ENCODE results near the gene PIK3AP1. TPM values are rescaled to one million over a fixed set of nuclear protein-coding genes. Genes with fewer than 3 reads are reported as not detected.

The PIK3AP1 gene
- total RNA-seq, 1 experiment from 2014 or later, result 4.3 TPM

DNA sequence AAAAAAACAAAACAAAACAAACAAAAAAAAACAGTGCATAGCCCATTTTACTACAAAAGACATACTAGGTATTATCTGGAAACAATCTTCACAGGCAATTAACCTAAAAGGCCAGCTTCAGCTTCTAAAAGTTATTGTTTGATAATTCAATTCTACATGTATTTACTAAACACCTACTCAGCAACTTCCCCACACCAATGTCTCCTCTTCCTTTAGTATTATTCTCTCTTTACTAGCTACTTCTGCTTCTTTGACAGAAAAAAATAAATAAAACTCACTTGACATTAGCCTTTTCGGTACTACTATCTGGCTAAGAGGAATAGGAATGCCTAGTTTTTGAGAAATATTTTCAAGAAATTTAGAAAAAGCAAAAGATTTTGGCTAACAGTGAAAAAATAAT lies 136.3 kb downstream of the PIK3AP1 start:
- DNase-seq (ENCODE audit: low spot score), result no peak
- H3K9me3 Mint-ChIP-seq, result peaks cover 4% of the 10 kb centered on the region
- H3K36me3 Mint-ChIP-seq, result peaks cover 4% of the 10 kb centered on the region
- H3K27ac Mint-ChIP-seq, result no peak overlapping the region; the same call in 1 of the 2 replicates
- POLR2A ChIA-PET, result no interaction called here
- CTCF ChIA-PET, result no interaction called here
- TF ChIP-seq, protein P1, sequence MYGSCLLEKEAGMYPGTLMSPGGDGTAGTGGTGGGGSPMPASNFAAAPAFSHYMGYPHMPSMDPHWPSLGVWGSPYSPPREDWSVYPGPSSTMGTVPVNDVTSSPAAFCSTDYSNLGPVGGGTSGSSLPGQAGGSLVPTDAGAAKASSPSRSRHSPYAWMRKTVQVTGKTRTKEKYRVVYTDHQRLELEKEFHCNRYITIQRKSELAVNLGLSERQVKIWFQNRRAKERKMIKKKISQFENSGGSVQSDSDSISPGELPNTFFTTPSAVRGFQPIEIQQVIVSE (CRISPR knock-in tag; IDR thresholded peaks at IDR 0.05; ENCODE audit: borderline replicate concordance), result no peak
- TF ChIP-seq, protein P2, sequence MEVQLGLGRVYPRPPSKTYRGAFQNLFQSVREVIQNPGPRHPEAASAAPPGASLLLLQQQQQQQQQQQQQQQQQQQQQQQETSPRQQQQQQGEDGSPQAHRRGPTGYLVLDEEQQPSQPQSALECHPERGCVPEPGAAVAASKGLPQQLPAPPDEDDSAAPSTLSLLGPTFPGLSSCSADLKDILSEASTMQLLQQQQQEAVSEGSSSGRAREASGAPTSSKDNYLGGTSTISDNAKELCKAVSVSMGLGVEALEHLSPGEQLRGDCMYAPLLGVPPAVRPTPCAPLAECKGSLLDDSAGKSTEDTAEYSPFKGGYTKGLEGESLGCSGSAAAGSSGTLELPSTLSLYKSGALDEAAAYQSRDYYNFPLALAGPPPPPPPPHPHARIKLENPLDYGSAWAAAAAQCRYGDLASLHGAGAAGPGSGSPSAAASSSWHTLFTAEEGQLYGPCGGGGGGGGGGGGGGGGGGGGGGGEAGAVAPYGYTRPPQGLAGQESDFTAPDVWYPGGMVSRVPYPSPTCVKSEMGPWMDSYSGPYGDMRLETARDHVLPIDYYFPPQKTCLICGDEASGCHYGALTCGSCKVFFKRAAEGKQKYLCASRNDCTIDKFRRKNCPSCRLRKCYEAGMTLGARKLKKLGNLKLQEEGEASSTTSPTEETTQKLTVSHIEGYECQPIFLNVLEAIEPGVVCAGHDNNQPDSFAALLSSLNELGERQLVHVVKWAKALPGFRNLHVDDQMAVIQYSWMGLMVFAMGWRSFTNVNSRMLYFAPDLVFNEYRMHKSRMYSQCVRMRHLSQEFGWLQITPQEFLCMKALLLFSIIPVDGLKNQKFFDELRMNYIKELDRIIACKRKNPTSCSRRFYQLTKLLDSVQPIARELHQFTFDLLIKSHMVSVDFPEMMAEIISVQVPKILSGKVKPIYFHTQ (CRISPR knock-in tag; IDR thresholded peaks at IDR 0.05), result no peak
- TF ChIP-seq NR1H2 (CRISPR knock-in tag; IDR thresholded peaks at IDR 0.05), result no peak
- TF ChIP-seq, protein P3, sequence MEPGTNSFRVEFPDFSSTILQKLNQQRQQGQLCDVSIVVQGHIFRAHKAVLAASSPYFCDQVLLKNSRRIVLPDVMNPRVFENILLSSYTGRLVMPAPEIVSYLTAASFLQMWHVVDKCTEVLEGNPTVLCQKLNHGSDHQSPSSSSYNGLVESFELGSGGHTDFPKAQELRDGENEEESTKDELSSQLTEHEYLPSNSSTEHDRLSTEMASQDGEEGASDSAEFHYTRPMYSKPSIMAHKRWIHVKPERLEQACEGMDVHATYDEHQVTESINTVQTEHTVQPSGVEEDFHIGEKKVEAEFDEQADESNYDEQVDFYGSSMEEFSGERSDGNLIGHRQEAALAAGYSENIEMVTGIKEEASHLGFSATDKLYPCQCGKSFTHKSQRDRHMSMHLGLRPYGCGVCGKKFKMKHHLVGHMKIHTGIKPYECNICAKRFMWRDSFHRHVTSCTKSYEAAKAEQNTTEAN (CRISPR knock-in tag; IDR thresholded peaks at IDR 0.05), result no peak
- no peak overlapping the region for H3K4me3 Mint-ChIP-seq
- H3K27me3 Mint-ChIP-seq (ENCODE audit: low read depth), result no peaks in the 10 kb centered on the region
- peaks cover 40% of the 10 kb centered on the region for H3K4me1 Mint-ChIP-seq
- no peak for ATAC-seq

DNA sequence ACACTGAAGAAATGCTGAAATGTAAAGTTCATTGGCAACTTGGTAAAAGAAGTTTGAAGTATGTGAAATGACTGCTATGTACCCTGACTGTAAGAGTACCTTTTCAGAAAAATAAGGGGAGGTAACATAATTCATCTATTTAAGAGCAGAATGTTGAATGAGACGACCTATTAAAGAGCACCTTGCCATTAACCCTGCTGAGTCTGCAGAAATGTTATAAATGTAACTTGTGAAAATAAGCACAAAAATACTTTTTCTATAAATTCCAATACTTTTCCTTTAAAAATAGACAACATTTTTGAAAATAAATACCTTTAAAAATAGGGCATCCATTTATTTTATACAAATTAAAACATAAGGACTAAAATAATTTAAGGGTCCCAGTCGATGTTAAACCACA lies 141.2 kb downstream of the PIK3AP1 start:
- Mint-ChIP-seq H3K36me3 (peaks cover 21% of the 10 kb centered on the region), H3K4me3 (no peak overlapping the region), H3K4me1 (peaks cover 37% of the 10 kb centered on the region), H3K27ac (no peak overlapping the region), H3K9me3 (peaks cover 4% of the 10 kb centered on the region), H3K27me3 (ENCODE audit: low read depth) (no peaks in the 10 kb centered on the region)
- TF ChIP-seq ELF4 (CRISPR knock-in tag; IDR thresholded peaks at IDR 0.05; ENCODE audit: low read depth), result no peak
- TF ChIP-seq ZNF219 (CRISPR knock-in tag; IDR thresholded peaks at IDR 0.05; ENCODE audit: borderline replicate concordance), result no peak
- TF ChIP-seq ZNF416 (CRISPR knock-in tag; IDR thresholded peaks at IDR 0.05), result no peak
- TF ChIP-seq, protein P4, sequence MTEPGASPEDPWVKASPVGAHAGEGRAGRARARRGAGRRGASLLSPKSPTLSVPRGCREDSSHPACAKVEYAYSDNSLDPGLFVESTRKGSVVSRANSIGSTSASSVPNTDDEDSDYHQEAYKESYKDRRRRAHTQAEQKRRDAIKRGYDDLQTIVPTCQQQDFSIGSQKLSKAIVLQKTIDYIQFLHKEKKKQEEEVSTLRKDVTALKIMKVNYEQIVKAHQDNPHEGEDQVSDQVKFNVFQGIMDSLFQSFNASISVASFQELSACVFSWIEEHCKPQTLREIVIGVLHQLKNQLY (CRISPR knock-in tag; IDR thresholded peaks at IDR 0.05), result no peak
- TF ChIP-seq, protein P5, sequence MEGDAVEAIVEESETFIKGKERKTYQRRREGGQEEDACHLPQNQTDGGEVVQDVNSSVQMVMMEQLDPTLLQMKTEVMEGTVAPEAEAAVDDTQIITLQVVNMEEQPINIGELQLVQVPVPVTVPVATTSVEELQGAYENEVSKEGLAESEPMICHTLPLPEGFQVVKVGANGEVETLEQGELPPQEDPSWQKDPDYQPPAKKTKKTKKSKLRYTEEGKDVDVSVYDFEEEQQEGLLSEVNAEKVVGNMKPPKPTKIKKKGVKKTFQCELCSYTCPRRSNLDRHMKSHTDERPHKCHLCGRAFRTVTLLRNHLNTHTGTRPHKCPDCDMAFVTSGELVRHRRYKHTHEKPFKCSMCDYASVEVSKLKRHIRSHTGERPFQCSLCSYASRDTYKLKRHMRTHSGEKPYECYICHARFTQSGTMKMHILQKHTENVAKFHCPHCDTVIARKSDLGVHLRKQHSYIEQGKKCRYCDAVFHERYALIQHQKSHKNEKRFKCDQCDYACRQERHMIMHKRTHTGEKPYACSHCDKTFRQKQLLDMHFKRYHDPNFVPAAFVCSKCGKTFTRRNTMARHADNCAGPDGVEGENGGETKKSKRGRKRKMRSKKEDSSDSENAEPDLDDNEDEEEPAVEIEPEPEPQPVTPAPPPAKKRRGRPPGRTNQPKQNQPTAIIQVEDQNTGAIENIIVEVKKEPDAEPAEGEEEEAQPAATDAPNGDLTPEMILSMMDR (IDR thresholded peaks at IDR 0.05), result no peak
- no peak for TF ChIP-seq ZNF671 (CRISPR knock-in tag; IDR thresholded peaks at IDR 0.05)
- TF ChIP-seq GTF2I (CRISPR knock-in tag; conservative IDR thresholded peaks at IDR 0.05), result no peak
- TF ChIP-seq, protein P6, sequence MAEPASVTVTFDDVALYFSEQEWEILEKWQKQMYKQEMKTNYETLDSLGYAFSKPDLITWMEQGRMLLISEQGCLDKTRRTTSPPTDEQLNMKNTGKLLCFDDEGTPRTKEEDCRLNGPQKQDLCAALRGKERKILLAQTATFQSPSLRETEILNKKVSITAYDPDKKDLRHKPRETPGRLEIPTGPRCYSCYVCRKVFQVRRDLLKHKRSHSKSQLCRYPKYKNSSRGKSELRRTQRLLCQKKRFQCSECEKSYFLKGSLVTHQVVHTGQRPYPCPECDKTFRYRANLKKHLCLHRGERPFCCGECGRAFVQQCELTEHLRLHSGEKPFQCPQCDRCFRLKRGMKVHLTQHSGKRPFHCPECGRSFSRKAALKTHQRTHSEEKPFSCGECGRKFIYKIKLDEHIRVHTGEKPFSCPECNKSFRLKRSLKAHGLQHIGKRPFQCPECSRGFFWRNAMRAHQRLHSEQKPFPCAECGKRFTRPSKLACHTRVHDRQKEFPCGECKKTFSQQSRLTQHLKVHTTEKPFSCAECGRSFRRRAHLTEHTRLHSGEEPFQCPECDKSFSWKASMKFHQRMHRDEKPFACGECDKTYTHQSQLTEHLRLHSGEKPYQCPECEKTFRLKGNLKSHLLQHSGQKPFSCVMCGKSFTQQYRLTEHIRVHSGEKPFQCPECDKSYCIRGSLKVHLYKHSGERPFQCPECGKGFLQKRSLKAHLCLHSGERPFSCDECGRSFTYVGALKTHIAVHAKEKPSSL (CRISPR knock-in tag; conservative IDR thresholded peaks at IDR 0.05), result no peak
- TF ChIP-seq NFYB (CRISPR knock-in tag; conservative IDR thresholded peaks at IDR 0.05; ENCODE audit: low read depth), result no peak
- no peak for TF ChIP-seq ZNF232 (CRISPR knock-in tag; IDR thresholded peaks at IDR 0.05)
- TF ChIP-seq, protein P7, sequence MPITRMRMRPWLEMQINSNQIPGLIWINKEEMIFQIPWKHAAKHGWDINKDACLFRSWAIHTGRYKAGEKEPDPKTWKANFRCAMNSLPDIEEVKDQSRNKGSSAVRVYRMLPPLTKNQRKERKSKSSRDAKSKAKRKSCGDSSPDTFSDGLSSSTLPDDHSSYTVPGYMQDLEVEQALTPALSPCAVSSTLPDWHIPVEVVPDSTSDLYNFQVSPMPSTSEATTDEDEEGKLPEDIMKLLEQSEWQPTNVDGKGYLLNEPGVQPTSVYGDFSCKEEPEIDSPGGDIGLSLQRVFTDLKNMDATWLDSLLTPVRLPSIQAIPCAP (CRISPR knock-in tag; IDR thresholded peaks at IDR 0.05), result no peak
- no peak for TF ChIP-seq CREM (CRISPR knock-in tag; IDR thresholded peaks at IDR 0.05)
- no peak for TF ChIP-seq ZNF121 (CRISPR knock-in tag; IDR thresholded peaks at IDR 0.05)
- no peak for ATAC-seq
- ChIA-PET CTCF (no interaction called here), POLR2A (no interaction called here)
- DNase-seq (ENCODE audit: low spot score), result no peak
